22Rv1 (cell line): ENCODE measurements around the gene UGDH.

Experiments
- CTCF ChIP-seq: fragments of 450-650 bp; IDR thresholded peaks from 2 replicates; pipeline ENCODE4 v1.5.1; 2017; ENCODE audit warnings: mild to moderate bottlenecking
- ZFX ChIP-seq: fragments of 450-650 bp; IDR thresholded peaks from 2 replicates; pipeline ENCODE4 v1.6.1; 2017; ENCODE audit warnings: antibody characterized with exemption, borderline replicate concordance

- TF ChIP-seq CTCF (no peak), ZFX (no peak)
Measured at GRCh38 chr4:39542611-39543012, 15.4 kb upstream of the UGDH start.
